Measurements from ENCODE around the gene PIEZO2.

The PIEZO2 gene

GRCh38 chr18:10724666-10725065 is 424.7 kb downstream of the PIEZO2 start:
- DNase-seq, result no peak

GRCh38 chr18:10723496-10723895 is 425.9 kb downstream of the PIEZO2 start:
- no peak for DNase-seq

GRCh38 chr18:10718809-10719208 is 430.6 kb downstream of the PIEZO2 start:
- DNase-seq, result no peak

GRCh38 chr18:10715791-10716190 is 433.6 kb downstream of the PIEZO2 start:
- no peak for DNase-seq

GRCh38 chr18:10713409-10713808 is 436.0 kb downstream of the PIEZO2 start:
- DNase-seq, result no peak

- DNase-seq, result no peak
These were observed 442.1 kb downstream of the PIEZO2 start for GRCh38 chr18:10707294-10707693.

GRCh38 chr18:10705786-10706185 is 443.6 kb downstream of the PIEZO2 start:
- DNase-seq, result peak in 1 of 2 experiments; percentile 2

GRCh38 chr18:10705291-10705690 is 444.1 kb downstream of the PIEZO2 start:
- DNase-seq, result no peak

GRCh38 chr18:10702206-10702605 is 447.2 kb downstream of the PIEZO2 start:
- DNase-seq, result no peak

GRCh38 chr18:10690366-10690765 is 459.0 kb downstream of the PIEZO2 start:
- no peak for DNase-seq

GRCh38 chr18:10690035-10690329 is 459.4 kb downstream of the PIEZO2 start:
- DNase-seq, result no peak

- no peak for DNase-seq
These were observed 459.9 kb downstream of the PIEZO2 start for GRCh38 chr18:10689236-10690034.

- no peak for DNase-seq
These were observed 460.6 kb downstream of the PIEZO2 start for GRCh38 chr18:10688766-10689165.

- DNase-seq, result no peak
These were observed 462.0 kb downstream of the PIEZO2 start for GRCh38 chr18:10687161-10687925.

- DNase-seq, result no peak
These were observed 463.1 kb downstream of the PIEZO2 start for GRCh38 chr18:10686308-10686707.

GRCh38 chr18:10685484-10685883 is 463.9 kb downstream of the PIEZO2 start:
- DNase-seq, result no peak

- DNase-seq, result no peak
These were observed 467.0 kb downstream of the PIEZO2 start for GRCh38 chr18:10682368-10682714.

GRCh38 chr18:10681581-10682367 is 467.6 kb downstream of the PIEZO2 start:
- no peak for DNase-seq

- no peak for DNase-seq
These were observed 469.1 kb downstream of the PIEZO2 start for GRCh38 chr18:10680271-10680596.

GRCh38 chr18:10679557-10680270 is 469.7 kb downstream of the PIEZO2 start:
- no peak for DNase-seq

GRCh38 chr18:10671441-10671840 is 477.9 kb downstream of the PIEZO2 start:
- DNase-seq, result no peak

- no peak for DNase-seq
These were observed 478.5 kb downstream of the PIEZO2 start for GRCh38 chr18:10670856-10671255.

- no peak for DNase-seq
These were observed 479.8 kb downstream of the PIEZO2 start for GRCh38 chr18:10669441-10670100.

All from NCI-H1930 (cell line).